Tibial artery (tissue), 4 donors: Measurements from ENCODE around the gene CFAP74.

Experiments
- DNase-seq, 2 donors: peaks; one replicate each; pipeline ENCODE4 v3.0.0-alpha.2; 2019
- H3K27ac ChIP-seq, 2 donors: fragments of 200-600 bp; sonication (generic) in 1 of 2; 1 replicate in 1 of 2; 2 replicates in 1 of 2; pipeline ENCODE4 v1.5.1; 2018 to 2019; ENCODE audit warnings: mild to moderate bottlenecking in 1 of 2
- H3K27me3 ChIP-seq, 2 donors: fragments of 200-600 bp; sonication (generic) in 1 of 2; one replicate each; pipeline versions ENCODE4 v1.5.1 to v1.6.0; 2016 to 2019
- H3K36me3 ChIP-seq, 3 donors: fragments of 200-600 bp; sonication (generic) in 2 of 3; one replicate each; pipeline ENCODE4 v1.5.1; 2016 to 2019; ENCODE audit warnings: mild to moderate bottlenecking in 2 of 3
- H3K4me1 ChIP-seq, 4 donors: fragments of 200-600 bp; sonication (generic) in 2 of 4; 1 replicate in 3 of 4; 2 replicates in 1 of 4; pipeline ENCODE4 v1.5.1; 2016 to 2019
- H3K4me3 ChIP-seq, 2 donors: fragments of 200-600 bp; sonication (generic) in 1 of 2; 1 replicate in 1 of 2; 2 replicates in 1 of 2; pipeline ENCODE4 v1.5.1; 2018 to 2019; ENCODE audit warnings: mild to moderate bottlenecking in 2 of 2
- H3K9me3 ChIP-seq, 3 donors: fragments of 200-600 bp; sonication (generic) in 1 of 3; one replicate each; pipeline ENCODE4 v1.5.1; 2016 to 2019
- intact Hi-C: fragments of 100-400 bp; cut with DNase I; formaldehyde crosslinking; loops from one replicate; pipeline ENCODE4 v1.15.0; 2023; ENCODE audit warnings: low total_unique reads
- TF ChIP-seq, protein P1 (sequence below), 2 experiments: fragments of 200-600 bp in 1 of 2; fragments of 450-650 bp in 1 of 2; IDR thresholded peaks; one replicate each; pipeline ENCODE4 v1.5.1; 2017 to 2019; ENCODE audit warnings: antibody characterized with exemption in 2 of 2, mild to moderate bottlenecking in 1 of 2, moderate library complexity in 1 of 2

Gene CFAP74

DNA sequence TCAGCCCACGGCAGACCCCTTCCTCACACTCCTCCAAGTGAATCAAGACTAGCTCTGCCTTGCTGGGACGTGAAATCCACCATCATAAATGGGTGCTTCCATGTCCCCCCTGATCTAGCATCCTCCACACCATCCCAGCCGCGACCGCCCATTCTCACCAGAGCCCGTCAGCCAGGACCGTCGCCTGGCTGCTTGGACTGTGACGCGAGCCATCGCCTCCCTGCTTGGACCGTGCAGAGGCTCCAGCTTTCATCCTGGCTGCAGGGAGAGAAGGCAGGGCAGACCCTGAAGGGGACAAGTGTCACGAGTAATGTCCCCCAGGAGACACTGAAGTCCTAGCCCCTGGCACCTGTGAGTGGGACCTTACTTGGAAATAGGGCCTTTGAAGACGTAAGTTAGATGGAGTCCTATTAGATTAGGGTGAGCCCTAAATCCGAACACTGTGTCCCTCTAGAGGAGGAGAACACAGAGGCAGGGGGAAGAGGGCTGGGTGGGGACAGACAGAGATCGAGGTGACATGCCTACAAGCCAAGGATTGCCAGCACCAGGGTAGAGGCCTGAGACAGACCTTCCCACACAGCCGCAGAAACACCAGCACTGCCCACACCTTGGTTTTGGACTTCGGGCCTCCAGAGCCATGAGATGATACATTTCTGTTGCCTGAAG is 33.9 kb upstream of the CFAP74 start:
- TF ChIP-seq, protein P1, sequence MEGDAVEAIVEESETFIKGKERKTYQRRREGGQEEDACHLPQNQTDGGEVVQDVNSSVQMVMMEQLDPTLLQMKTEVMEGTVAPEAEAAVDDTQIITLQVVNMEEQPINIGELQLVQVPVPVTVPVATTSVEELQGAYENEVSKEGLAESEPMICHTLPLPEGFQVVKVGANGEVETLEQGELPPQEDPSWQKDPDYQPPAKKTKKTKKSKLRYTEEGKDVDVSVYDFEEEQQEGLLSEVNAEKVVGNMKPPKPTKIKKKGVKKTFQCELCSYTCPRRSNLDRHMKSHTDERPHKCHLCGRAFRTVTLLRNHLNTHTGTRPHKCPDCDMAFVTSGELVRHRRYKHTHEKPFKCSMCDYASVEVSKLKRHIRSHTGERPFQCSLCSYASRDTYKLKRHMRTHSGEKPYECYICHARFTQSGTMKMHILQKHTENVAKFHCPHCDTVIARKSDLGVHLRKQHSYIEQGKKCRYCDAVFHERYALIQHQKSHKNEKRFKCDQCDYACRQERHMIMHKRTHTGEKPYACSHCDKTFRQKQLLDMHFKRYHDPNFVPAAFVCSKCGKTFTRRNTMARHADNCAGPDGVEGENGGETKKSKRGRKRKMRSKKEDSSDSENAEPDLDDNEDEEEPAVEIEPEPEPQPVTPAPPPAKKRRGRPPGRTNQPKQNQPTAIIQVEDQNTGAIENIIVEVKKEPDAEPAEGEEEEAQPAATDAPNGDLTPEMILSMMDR (IDR thresholded peaks at IDR 0.05) = no peak

GRCh38 chr1:2036287-2036686 is 32.7 kb upstream of the CFAP74 start:
- intact Hi-C loops = no loop called here
- Histone ChIP-seq H3K27me3 (peaks cover 0 to 90% of the 10 kb centered on the region in 2 donors), H3K4me1 (no peaks in the 10 kb centered on the region)

More for the DNA sequence above, 33.9 kb upstream of the CFAP74 start:
- Histone ChIP-seq H3K27me3 (peaks cover 0 to 89% of the 10 kb centered on the region in 2 donors), H3K9me3 (peaks cover 0 to 7% (median 6%) of the 10 kb centered on the region in 3 donors), H3K36me3 (no peaks in the 10 kb centered on the region), H3K4me1 (no peaks in the 10 kb centered on the region), H3K4me3 (no peak overlapping the region), H3K27ac (no peak overlapping the region)
- intact Hi-C loops = no loop called here
- DNase-seq = no peak

GRCh38 chr1:2033165-2033564 is 29.6 kb upstream of the CFAP74 start:
- Histone ChIP-seq H3K4me1 (no peaks in the 10 kb centered on the region), H3K27ac (no peak overlapping the region), H3K4me3 (no peak overlapping the region), H3K36me3 (no peaks in the 10 kb centered on the region), H3K9me3 (peaks cover 0 to 3% (median 2%) of the 10 kb centered on the region in 3 donors), H3K27me3 (peaks cover 0 to 90% of the 10 kb centered on the region in 2 donors)
- no peak for DNase-seq
- TF ChIP-seq, protein P1 (IDR thresholded peaks at IDR 0.05) = no peak
- intact Hi-C loops = loop anchor here (5.0 kb wide), 1 partner anchor 91 kb away; no protein-coding TSS in a partner anchor

More at GRCh38 chr1:2036287-2036686, 32.7 kb upstream of the CFAP74 start:
- TF ChIP-seq, protein P1 (IDR thresholded peaks at IDR 0.05) = no peak
- Histone ChIP-seq H3K4me3 (no peak overlapping the region), H3K36me3 (no peaks in the 10 kb centered on the region), H3K27ac (no peak overlapping the region), H3K9me3 (peaks cover 0 to 7% (median 6%) of the 10 kb centered on the region in 3 donors)
- DNase-seq = no peak

- Histone ChIP-seq H3K36me3 (no peaks in the 10 kb centered on the region), H3K4me1 (no peaks in the 10 kb centered on the region), H3K27me3 (peaks cover 0 to 92% of the 10 kb centered on the region in 2 donors), H3K27ac (no peak overlapping the region), H3K9me3 (no peaks in the 10 kb centered on the region), H3K4me3 (no peak overlapping the region)
- TF ChIP-seq, protein P1 (IDR thresholded peaks at IDR 0.05) = no peak
- intact Hi-C loops = loop anchor here (5.0 kb wide), 1 partner anchor 90 kb away; no protein-coding TSS in a partner anchor
- no peak for DNase-seq
These were observed 29.2 kb upstream of the CFAP74 start for GRCh38 chr1:2032737-2033136.

- TF ChIP-seq, protein P1 (IDR thresholded peaks at IDR 0.05) = no peak
- no peak overlapping the region for H3K4me3 ChIP-seq
- no peak for DNase-seq
- H3K27me3 ChIP-seq = peaks cover 0 to 90% of the 10 kb centered on the region in 2 donors
- no peaks in the 10 kb centered on the region for H3K36me3 ChIP-seq
- H3K4me1 ChIP-seq = no peaks in the 10 kb centered on the region
- no peak overlapping the region for H3K27ac ChIP-seq
- no peaks in the 10 kb centered on the region for H3K9me3 ChIP-seq
- intact Hi-C loops = loop anchor here (5.0 kb wide), 1 partner anchor 90 kb away; no protein-coding TSS in a partner anchor
These were observed 28.3 kb upstream of the CFAP74 start for GRCh38 chr1:2031546-2032540.
